K562 (cell line): Measurements from ENCODE around the gene PPT2. TPM values are rescaled to one million over a fixed set of nuclear protein-coding genes. Genes with fewer than 3 reads are reported as not detected.

Experiments used
- CHD1 ChIP-seq: fragments of 200-600 bp; sonication (generic); IDR thresholded peaks from one replicate; pipeline ENCODE4 v1.6.1; 2012; ENCODE audit warnings: mild to moderate bottlenecking, moderate library complexity, low read length, inconsistent platforms
- CHD4 ChIP-seq: fragments of 200-600 bp; sonication (generic); IDR thresholded peaks from 3 replicates; pipeline ENCODE4 v1.6.1; 2012; ENCODE audit warnings: low read depth, mild to moderate bottlenecking, mixed read lengths, low read length, inconsistent platforms; ENCODE audit not compliant: insufficient read depth, insufficient replicate concordance, poor library complexity, severe bottlenecking
- FOS ChIP-seq: IDR thresholded peaks from 3 replicates; pipeline ENCODE4 v1.6.1; 2011; ENCODE audit not compliant: insufficient read length; ENCODE audit errors: extremely low read depth
- HDAC8 ChIP-seq: fragments of 450-650 bp; IDR thresholded peaks from 2 replicates; pipeline ENCODE4 v1.6.1; 2016; ENCODE audit warnings: mild to moderate bottlenecking, missing genetic modification characterization, moderate library complexity, missing compliant biosample characterization
- NRF1 ChIP-seq, 2 experiments: fragments of 450-650 bp; IDR thresholded peaks in 1 of 2; conservative IDR thresholded peaks in 1 of 2; 2 replicates each; pipeline ENCODE4 v1.6.1; 2014; ENCODE audit warnings: mild to moderate bottlenecking in 2 of 2
- POLR2G ChIP-seq: fragments of 200-400 bp; formaldehyde crosslinking; IDR thresholded peaks from 2 replicates; pipeline ENCODE4 v1.6.1; 2017; ENCODE audit warnings: low read depth, mild to moderate bottlenecking, antibody characterized with exemption, low read length, moderate library complexity
- RBM39 ChIP-seq: fragments of 200-400 bp; formaldehyde crosslinking; optimal IDR thresholded peaks from 2 replicates; pipeline ENCODE3; 2018; ENCODE audit warnings: low read depth, low read length
- ZZZ3 ChIP-seq: fragments of 450-650 bp; IDR thresholded peaks from 2 replicates; pipeline ENCODE4 v1.6.1; 2016; ENCODE audit warnings: antibody characterized with exemption, mild to moderate bottlenecking, moderate library complexity
- polyA plus RNA-seq, 8 experiments: library from polyadenylated mRNA; depleted of rRNA in 4 of 8; stranded (reverse) in 5 of 8; unstranded in 3 of 8; fragments of >200 nt; fragmentation: Nextera tagmentation in 2 of 8; fragmentation: Illumina TruSeq in 1 of 8; extraction: Ambion mirVana in 2 of 8; extraction: Trizol in 1 of 8; gene quantifications; 2 replicates each; pipeline versions ENCODE4 v1.2.1 to v1.2.3, GENCODE V29; 2011 to 2014; ENCODE audit warnings: inconsistent platforms in 1 of 8, missing spikeins in 1 of 8
- total RNA-seq, 7 experiments: library from RNA; depleted of rRNA in 6 of 7; stranded (reverse); fragments of >200 nt in 6 of 7; fragmentation: Illumina TruSeq in 2 of 7; extraction: Trizol in 2 of 7; gene quantifications; 2 replicates each; pipeline versions ENCODE4 v1.2.1 to v1.2.3, GENCODE V29; 2011 to 2021; ENCODE audit warnings: low replicate concordance in 1 of 7
- TF ChIP-seq, protein P1 (sequence below): IDR thresholded peaks from 3 replicates; pipeline ENCODE4 v1.6.1; 2011; ENCODE audit warnings: borderline replicate concordance, mild to moderate bottlenecking; ENCODE audit not compliant: insufficient read length, insufficient read depth
- TF ChIP-seq, protein P2 (sequence below): fragments of 250-450 bp; sonication (Bioruptor Pico); IDR thresholded peaks from 2 replicates; pipeline ENCODE4 v1.9.0; 2021; ENCODE audit warnings: mild to moderate bottlenecking, inconsistent platforms
- TF ChIP-seq, protein P3 (sequence below): fragments of 450-650 bp; IDR thresholded peaks from 2 replicates; pipeline ENCODE4 v1.6.1; 2018; ENCODE audit not compliant: partially characterized antibody
- TF ChIP-seq, protein P4 (sequence below): fragments of 450-650 bp; IDR thresholded peaks from 2 replicates; pipeline ENCODE4 v1.6.1; 2016; ENCODE audit warnings: missing biosample characterization, missing genetic modification characterization
- TF ChIP-seq, protein P5 (sequence below): fragments of 450-650 bp; IDR thresholded peaks from 2 replicates; pipeline ENCODE4 v1.6.1; 2014; ENCODE audit warnings: low read depth, mild to moderate bottlenecking, moderate library complexity, borderline replicate concordance
- TF ChIP-seq, protein P6 (sequence below): fragments of 250-450 bp; sonication (Bioruptor Pico); IDR thresholded peaks from 2 replicates; pipeline ENCODE4 v1.9.0; 2021; ENCODE audit warnings: mild to moderate bottlenecking

The PPT2 gene
- total and polyA plus RNA-seq, 9 of the 15 experiments (the other 6 are each of a cell fraction or from before 2014, with no cell fraction given) = 27.4 to 98.8 (median 69.9) TPM

DNA sequence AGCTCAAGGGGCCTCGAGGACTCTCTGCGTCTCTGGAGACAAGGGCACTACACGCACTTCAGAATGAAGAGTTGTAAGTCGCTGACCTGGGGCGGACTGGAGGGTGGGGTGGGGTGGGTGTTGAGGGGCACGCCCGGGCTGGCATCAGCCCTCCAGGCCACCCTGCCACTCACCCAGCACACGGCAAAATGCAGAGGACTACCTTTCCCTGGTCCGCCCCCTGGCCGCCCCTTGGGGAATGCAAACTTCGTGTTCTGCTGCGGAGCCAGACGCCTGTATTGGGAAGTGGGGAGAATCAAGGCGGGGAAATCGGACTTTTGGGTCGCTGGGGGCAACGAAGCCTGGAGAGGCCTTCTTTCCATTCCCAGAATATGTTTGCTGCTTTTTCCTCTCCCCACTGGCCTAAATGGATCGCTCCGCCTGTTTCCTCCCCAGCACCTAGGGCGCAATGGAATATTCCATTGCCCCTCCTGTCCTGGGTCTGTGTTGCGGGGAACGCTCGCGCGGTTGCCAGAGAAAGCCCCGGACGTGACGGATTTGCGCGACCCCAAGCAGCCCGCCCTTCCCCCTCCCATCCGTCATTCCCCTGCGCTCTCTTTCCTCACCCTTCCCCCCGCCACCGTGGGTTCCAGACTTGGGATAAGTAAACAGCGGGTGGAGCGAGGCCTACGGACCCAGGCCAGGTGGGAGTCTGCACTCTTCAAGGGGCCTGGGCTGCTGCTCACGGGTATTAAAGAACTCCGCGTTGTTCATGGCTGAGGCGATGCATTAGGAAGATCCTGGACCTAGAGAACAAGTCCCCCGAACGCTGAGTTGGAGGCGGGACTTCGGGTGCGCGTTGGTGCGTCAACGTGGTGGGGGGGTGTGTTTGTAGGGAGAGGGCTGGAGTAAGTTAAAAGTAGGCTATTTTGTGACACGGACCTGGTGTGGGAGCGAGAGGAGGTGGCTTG is at the start of gene PPT2 (continued):
- TF ChIP-seq, protein P1, sequence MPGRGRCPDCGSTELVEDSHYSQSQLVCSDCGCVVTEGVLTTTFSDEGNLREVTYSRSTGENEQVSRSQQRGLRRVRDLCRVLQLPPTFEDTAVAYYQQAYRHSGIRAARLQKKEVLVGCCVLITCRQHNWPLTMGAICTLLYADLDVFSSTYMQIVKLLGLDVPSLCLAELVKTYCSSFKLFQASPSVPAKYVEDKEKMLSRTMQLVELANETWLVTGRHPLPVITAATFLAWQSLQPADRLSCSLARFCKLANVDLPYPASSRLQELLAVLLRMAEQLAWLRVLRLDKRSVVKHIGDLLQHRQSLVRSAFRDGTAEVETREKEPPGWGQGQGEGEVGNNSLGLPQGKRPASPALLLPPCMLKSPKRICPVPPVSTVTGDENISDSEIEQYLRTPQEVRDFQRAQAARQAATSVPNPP = no peak
- TF ChIP-seq ZZZ3 (no peak), FOS (no peak), CHD1 (peak; percentile 72), HDAC8 (tag) (no peak), POLR2G (peak; percentile 67; the same call in 1 of the 2 replicates), RBM39 (no peak), CHD4 (no peak), NRF1 (conservative IDR thresholded peaks at IDR 0.05 in 1 of 2, IDR thresholded peaks at IDR 0.05 in 1 of 2) (peak; percentile 56 to 59)
- TF ChIP-seq, protein P2, sequence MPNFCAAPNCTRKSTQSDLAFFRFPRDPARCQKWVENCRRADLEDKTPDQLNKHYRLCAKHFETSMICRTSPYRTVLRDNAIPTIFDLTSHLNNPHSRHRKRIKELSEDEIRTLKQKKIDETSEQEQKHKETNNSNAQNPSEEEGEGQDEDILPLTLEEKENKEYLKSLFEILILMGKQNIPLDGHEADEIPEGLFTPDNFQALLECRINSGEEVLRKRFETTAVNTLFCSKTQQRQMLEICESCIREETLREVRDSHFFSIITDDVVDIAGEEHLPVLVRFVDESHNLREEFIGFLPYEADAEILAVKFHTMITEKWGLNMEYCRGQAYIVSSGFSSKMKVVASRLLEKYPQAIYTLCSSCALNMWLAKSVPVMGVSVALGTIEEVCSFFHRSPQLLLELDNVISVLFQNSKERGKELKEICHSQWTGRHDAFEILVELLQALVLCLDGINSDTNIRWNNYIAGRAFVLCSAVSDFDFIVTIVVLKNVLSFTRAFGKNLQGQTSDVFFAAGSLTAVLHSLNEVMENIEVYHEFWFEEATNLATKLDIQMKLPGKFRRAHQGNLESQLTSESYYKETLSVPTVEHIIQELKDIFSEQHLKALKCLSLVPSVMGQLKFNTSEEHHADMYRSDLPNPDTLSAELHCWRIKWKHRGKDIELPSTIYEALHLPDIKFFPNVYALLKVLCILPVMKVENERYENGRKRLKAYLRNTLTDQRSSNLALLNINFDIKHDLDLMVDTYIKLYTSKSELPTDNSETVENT (CRISPR knock-in tag) = no peak
- TF ChIP-seq, protein P3, sequence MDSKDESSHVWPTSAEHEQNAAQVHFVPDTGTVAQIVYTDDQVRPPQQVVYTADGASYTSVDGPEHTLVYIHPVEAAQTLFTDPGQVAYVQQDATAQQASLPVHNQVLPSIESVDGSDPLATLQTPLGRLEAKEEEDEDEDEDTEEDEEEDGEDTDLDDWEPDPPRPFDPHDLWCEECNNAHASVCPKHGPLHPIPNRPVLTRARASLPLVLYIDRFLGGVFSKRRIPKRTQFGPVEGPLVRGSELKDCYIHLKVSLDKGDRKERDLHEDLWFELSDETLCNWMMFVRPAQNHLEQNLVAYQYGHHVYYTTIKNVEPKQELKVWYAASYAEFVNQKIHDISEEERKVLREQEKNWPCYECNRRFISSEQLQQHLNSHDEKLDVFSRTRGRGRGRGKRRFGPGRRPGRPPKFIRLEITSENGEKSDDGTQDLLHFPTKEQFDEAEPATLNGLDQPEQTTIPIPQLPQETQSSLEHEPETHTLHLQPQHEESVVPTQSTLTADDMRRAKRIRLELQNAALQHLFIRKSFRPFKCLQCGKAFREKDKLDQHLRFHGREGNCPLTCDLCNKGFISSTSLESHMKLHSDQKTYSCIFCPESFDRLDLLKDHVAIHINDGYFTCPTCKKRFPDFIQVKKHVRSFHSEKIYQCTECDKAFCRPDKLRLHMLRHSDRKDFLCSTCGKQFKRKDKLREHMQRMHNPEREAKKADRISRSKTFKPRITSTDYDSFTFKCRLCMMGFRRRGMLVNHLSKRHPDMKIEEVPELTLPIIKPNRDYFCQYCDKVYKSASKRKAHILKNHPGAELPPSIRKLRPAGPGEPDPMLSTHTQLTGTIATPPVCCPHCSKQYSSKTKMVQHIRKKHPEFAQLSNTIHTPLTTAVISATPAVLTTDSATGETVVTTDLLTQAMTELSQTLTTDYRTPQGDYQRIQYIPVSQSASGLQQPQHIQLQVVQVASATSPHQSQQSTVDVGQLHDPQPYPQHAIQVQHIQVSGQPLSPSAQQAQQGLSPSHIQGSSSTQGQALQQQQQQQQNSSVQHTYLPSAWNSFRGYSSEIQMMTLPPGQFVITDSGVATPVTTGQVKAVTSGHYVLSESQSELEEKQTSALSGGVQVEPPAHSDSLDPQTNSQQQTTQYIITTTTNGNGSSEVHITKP = peak; percentile 99
- TF ChIP-seq, protein P4, sequence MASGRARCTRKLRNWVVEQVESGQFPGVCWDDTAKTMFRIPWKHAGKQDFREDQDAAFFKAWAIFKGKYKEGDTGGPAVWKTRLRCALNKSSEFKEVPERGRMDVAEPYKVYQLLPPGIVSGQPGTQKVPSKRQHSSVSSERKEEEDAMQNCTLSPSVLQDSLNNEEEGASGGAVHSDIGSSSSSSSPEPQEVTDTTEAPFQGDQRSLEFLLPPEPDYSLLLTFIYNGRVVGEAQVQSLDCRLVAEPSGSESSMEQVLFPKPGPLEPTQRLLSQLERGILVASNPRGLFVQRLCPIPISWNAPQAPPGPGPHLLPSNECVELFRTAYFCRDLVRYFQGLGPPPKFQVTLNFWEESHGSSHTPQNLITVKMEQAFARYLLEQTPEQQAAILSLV (tag) = no peak
- TF ChIP-seq, protein P5, sequence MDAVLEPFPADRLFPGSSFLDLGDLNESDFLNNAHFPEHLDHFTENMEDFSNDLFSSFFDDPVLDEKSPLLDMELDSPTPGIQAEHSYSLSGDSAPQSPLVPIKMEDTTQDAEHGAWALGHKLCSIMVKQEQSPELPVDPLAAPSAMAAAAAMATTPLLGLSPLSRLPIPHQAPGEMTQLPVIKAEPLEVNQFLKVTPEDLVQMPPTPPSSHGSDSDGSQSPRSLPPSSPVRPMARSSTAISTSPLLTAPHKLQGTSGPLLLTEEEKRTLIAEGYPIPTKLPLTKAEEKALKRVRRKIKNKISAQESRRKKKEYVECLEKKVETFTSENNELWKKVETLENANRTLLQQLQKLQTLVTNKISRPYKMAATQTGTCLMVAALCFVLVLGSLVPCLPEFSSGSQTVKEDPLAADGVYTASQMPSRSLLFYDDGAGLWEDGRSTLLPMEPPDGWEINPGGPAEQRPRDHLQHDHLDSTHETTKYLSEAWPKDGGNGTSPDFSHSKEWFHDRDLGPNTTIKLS = peak; percentile 69; the same call in 1 of the 2 replicates
- TF ChIP-seq, protein P6, sequence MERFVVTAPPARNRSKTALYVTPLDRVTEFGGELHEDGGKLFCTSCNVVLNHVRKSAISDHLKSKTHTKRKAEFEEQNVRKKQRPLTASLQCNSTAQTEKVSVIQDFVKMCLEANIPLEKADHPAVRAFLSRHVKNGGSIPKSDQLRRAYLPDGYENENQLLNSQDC (CRISPR knock-in tag) = no peak
